Measurements from ENCODE around the gene GAGE12C. TPM values are rescaled to one million over a fixed set of nuclear protein-coding genes. Genes with fewer than 3 reads are reported as not detected.

GAGE12C gene
- total and polyA plus RNA-seq, 4 donors, result not detected

Small RNA genes lying within 50 kb of the gene (small RNA-seq; reads per million reads assigned to genes)
- gene GAGE12B (ENCODE audit: low replicate concordance), result not detected

Other genes starting within 250 kb of the GAGE12C start
- not detected for gene GAGE10, start 228.5 kb upstream of the GAGE12C start, total RNA-seq
- not detected for gene GAGE10, start 228.5 kb upstream of the GAGE12C start, polyA plus RNA-seq
- not detected for gene GAGE12J, start 210.1 kb upstream of the GAGE12C start, total RNA-seq
- not detected for gene GAGE12J, start 210.1 kb upstream of the GAGE12C start, polyA plus RNA-seq
- gene GAGE13, start 200.6 kb upstream of the GAGE12C start, total RNA-seq, result not detected
- not detected for gene GAGE13, start 200.6 kb upstream of the GAGE12C start, polyA plus RNA-seq
- not detected for gene GAGE12D, start 9.6 kb downstream of the GAGE12C start, total RNA-seq
- not detected for gene GAGE12D, start 9.6 kb downstream of the GAGE12C start, polyA plus RNA-seq
- not detected for gene GAGE12E, start 19.1 kb downstream of the GAGE12C start, total RNA-seq
- gene GAGE12E, start 19.1 kb downstream of the GAGE12C start, polyA plus RNA-seq, result not detected
- not detected for gene GAGE12F, start 28.7 kb downstream of the GAGE12C start, total RNA-seq
- not detected for gene GAGE12F, start 28.7 kb downstream of the GAGE12C start, polyA plus RNA-seq
- gene GAGE12G, start 38.2 kb downstream of the GAGE12C start, total RNA-seq, result not detected
- not detected for gene GAGE12G, start 38.2 kb downstream of the GAGE12C start, polyA plus RNA-seq
- gene GAGE12H, start 47.8 kb downstream of the GAGE12C start, total RNA-seq, result not detected
- gene GAGE12H, start 47.8 kb downstream of the GAGE12C start, polyA plus RNA-seq, result not detected
- gene GAGE2A, start 57.3 kb downstream of the GAGE12C start, total RNA-seq, result under 1 TPM in 1 of 2 donors, not detected in 1; 0.52 TPM
- gene GAGE2A, start 57.3 kb downstream of the GAGE12C start, polyA plus RNA-seq, result not detected
- gene GAGE1, start 66.8 kb downstream of the GAGE12C start, total RNA-seq, result under 1 TPM in 1 of 2 donors, not detected in 1; 0.49 TPM
- gene GAGE1, start 66.8 kb downstream of the GAGE12C start, polyA plus RNA-seq, result not detected
- gene PAGE1, start 163.8 kb downstream of the GAGE12C start, total RNA-seq, result not detected
- not detected for gene PAGE1, start 163.8 kb downstream of the GAGE12C start, polyA plus RNA-seq

All from lung (tissue), 5 donors.